ENCODE measurements around the gene SMU1.

Gene SMU1

GRCh38 chr9:33076046-33077004 is at the start of gene SMU1:
Gene SMU1, minus strand, starts transcription at chr9:33076674. Its CDS starts 66 bp downstream, at chr9:33076608.
- DNase-seq (ENCODE audit: low read depth) = peak; percentile 93

GRCh38 chr9:33125461-33125860 is 49.0 kb upstream of the SMU1 start:
- DNase-seq (ENCODE audit: low read depth) = no peak

DNA sequence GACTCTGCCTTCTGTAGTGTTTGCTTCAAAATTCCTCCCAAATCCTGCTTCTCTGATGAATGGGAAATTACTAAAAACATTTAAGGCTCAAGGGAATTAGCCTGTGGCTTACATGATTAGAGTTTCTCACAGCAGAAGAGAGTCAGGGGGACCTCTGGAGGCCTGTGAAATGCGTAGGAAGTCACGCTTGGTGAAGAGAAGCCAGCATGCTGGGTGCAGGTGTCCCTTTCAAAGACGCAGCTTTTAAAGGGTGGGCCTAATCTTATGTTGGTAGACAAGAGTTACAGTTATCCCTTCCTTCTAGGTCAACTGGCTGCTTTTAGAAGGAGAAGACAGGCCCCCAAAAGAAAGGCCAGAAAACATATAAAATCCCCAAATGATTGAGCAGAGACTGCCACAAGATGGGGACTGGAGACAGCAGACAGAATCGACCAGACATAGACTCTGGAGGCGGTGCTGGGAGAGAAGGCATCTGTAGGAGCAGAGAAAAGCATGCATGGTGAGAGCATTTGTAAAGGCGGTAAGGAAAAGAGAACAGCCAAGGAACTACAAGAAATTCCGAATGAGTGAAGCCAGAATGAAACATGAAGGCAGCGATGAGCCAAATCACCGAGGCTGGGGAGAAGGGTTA is 48.4 kb upstream of the SMU1 start:
- no peak for DNase-seq (ENCODE audit: low read depth)

GRCh38 chr9:33124046-33124445 is 47.6 kb upstream of the SMU1 start:
- DNase-seq (ENCODE audit: low read depth) = no peak

DNA sequence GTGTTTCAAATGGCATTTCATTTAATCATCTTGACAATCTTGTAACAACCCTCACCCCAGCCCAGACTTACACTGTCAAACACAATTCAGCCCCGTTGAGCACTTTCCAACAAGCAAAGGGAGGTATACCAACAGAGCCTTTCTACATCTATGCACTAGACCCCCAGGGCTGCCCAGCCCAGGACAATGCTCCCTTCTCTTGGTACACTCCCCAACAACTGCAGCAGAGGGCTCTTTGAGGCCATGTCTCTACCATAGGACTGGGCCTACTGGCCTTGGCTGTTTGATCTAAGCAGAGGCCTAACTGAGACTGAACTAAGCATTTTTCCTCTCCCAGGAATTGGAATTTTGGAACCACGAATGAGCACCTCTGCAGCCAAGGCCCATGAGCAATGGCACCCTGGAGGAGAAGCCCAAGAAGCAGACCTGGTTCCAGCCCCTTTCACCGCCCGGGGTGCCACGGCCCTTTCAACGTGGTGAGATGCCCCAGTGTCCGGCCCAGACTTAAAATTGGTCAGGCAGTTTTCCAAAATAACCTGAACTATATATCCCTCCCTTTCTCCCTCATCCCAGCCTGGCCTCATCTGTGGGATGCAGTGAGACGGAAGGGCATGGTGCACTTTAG is 47.0 kb upstream of the SMU1 start:
- DNase-seq (ENCODE audit: low read depth) = no peak

DNA sequence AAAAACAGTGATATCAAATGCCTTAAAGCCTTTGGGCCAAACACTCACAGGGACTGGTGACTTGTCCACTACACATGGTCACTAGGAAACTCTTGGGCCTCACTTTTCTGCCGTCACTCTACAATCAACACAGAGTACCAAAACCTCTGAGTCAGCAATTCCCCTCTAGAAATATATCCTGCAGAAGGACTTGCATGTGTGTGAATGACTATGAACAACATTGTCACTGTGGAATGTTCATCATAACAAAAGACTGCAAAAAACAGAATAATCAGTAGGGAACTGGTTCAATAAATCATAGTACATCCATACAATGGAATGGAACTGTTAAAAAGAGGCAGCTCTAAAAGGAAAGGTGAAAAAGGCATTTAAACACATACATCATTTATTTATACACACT is 44.1 kb upstream of the SMU1 start:
- no peak for DNase-seq (ENCODE audit: low read depth)

DNA sequence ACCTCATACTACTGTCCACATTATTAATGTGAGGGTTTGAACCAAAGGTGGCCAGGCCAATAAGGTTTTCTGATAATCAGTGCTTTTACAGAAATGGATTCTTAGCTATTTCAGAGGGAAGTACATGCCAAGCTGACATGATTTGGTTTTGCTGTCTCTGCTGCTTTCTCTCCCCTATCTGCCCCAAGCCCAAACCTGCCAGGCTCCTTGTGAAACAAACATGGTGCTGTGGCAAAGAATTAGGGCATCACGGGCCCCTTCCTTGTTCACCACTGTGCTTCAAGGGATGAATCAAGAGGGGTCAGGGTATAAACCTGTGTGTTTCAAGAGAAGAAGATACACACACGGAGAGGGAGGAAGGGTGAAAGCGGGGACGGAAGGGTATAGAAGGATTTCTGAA is 41.3 kb upstream of the SMU1 start:
- no peak for DNase-seq (ENCODE audit: low read depth)

DNA sequence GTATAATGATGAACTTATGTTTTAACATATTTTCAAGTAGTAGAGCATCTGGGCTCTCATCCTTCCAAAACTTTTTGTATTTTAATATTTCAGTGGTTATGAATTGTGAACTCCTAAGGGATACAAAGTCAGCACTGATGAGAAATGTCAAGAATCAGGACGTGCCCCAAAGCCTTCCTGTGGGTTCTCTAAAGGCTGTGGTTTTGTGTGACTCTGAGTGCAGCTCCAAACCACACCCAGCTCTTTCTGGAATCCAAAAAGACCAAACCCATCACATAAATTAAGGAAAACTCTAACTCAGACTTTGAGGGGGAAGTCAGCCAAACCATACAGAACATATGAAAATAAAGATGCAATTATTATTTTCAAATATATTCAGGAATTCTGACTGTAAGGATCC is 40.8 kb upstream of the SMU1 start:
- DNase-seq (ENCODE audit: low read depth) = no peak

GRCh38 chr9:33116860-33117259 is 40.4 kb upstream of the SMU1 start:
- no peak for DNase-seq (ENCODE audit: low read depth)

DNA sequence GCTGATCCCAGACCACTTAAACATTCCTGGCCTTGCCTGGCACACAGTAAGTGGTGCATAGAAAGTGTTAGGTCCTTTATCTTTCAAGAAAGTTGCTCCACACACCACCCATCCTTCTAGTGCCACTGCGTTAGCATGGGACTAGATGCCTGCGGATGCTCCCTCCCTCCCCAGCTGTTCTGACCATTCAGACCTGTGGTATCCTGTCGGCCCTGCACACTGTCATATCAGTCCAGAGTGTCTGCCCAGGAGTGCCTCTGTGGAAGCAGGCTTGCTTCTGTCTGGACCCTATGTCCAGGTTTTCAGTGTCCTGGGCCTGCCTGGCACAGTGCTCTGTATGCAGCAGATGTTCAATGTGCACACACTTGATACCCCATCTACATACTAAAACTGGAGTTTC is 38.3 kb upstream of the SMU1 start:
- no peak for DNase-seq (ENCODE audit: low read depth)

DNA sequence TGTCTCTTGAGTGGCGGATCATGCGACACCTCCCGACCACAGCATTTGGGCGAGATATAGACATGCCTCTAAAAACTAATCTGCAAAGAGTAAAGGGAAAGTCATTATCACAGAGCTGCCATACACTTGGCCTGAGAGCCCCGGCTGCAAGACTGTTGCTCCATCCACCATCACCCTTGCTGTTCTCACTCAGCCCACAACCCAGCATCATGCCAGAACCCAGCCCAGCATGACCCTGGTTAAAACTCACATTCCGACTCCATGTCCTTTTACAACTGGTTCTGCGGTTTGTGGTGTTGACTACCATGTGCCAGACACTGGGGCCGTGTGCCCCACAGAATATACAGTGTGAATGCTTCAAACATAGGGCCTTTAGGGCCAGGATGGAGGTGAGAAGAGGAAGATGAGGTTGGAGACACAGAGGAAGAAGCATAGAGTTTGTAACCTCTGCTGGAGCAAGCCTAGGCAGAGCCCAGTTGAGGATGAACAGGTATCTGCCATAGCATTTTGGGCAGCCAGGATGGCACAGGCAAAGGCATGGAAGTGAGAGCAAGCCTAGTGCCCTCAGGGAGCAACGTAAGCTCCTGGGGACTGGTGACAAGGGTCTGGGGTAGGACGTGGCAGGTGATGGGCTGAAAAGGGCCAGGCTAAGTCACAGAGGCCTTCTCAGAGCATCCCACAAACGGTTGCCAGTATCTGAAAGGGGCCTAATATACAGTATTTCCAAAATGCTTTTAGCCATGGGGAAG is 37.5 kb upstream of the SMU1 start:
- DNase-seq (ENCODE audit: low read depth) = no peak

DNA sequence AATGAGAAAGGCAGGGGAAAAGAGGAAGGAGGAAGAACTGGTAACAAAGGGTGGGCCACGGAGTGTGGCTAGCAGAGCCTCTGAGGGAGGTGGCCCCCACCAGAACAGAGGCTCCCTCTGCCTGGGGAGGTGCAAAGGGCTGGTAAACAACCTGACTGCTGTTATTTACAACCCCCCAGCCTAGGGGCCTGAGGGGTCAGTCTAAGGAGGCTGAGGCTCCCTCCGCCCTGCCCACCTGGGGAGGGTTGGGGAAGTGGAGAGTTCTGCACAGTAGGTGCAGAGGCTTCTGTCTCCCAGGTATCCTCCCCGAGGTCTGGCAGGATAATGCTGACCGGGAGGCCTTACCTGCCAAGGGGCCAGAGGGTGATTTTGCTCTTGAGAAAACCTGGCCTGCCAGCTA is 35.6 kb upstream of the SMU1 start:
- no peak for DNase-seq (ENCODE audit: low read depth)

DNA sequence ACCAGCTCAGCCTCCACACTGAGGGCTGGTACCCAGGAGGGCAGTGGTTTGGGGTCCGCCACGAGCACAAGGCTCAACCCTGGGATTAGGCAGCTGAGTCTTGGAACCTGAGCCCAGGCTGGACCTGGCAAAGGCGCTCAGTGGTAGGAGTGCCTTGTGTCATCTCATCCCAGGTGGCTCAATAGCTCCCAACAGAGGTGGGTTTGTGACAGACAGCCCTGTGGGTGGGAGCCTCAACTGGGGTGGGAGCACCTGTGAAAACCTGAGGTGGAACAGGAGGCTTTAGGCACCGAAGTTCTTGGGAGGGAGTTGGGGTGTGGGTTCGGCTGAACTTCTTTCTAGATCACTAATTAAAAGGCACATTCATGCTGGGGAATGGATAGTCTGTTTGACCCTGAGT is 35.2 kb upstream of the SMU1 start:
- no peak for DNase-seq (ENCODE audit: low read depth)

- DNase-seq (ENCODE audit: low read depth) = no peak
Measured at GRCh38 chr9:33110686-33111085, 34.2 kb upstream of the SMU1 start.

DNA sequence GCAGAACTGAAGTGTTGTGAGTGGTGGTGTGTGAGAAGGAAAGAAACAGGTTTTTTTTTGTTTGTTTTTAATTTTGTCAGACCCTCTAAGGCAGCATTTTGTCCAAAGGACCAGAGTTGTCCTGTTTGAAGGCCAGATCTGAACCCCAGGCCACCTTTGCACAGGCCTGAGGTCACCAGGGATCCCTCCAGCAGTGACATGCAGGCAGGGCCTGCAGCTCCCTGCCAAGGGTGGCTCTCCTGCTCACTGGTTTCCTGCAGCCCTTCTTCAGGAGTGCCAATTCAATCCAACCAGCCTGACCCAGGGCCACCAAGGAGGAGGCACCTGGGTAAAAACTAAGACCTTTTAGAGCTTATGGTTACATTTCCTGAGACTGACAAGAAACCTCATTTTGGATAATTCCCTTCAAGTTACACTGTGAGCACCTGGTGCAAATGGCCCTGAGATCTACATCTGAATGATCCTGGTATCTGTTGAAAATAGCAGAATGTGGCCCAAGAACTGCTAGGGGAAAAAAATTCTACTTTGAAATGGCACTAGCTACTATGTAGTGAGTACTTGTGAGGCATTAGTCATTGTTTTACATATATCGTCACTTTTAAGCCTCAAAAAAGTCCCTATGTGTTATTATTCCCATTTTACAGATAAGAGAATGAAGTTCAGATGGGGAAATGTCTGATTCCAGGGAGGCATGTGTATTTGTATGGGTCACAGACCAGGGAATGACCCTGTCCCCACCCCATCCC is 33.5 kb upstream of the SMU1 start:
- DNase-seq (ENCODE audit: low read depth) = no peak

- DNase-seq (ENCODE audit: low read depth) = no peak
Measured at GRCh38 chr9:33109097-33109496, 32.6 kb upstream of the SMU1 start.

DNA sequence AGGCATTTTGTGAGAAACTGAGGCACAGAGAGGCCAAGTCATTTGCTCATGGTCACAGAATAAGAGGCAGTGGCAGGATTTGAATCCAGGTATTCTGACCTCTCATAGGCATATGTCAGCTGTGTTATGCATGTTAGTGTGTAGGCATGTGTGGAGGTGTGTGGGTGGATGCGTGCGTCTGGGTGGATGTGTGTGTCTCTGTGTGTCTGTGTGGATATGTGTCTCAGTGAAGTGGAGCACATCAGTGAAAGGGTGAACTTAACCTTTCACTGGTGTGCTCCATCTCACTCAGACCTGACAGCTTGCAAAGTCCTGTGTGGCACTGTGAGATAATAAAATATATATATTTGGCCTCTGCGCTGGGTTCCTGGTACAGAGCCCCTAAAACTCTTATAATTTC is 32.0 kb upstream of the SMU1 start:
- no peak for DNase-seq (ENCODE audit: low read depth)

- no peak for DNase-seq (ENCODE audit: low read depth)
Measured at GRCh38 chr9:33107762-33108161, 31.3 kb upstream of the SMU1 start.

GRCh38 chr9:33106827-33107621 is 30.6 kb upstream of the SMU1 start:
- DNase-seq (ENCODE audit: low read depth) = no peak

GRCh38 chr9:33106372-33106771 is 29.9 kb upstream of the SMU1 start:
- no peak for DNase-seq (ENCODE audit: low read depth)

- DNase-seq (ENCODE audit: low read depth) = no peak
Measured at GRCh38 chr9:33105959-33106358, 29.5 kb upstream of the SMU1 start.
